C4-2B (cell line): ENCODE measurements around the gene ADAMTS14.

ENCODE experiments used
- H3K27ac ChIP-seq: fragments of 450-650 bp; 2 replicates; pipeline ENCODE4 v1.5.1; 2017
- ZFX ChIP-seq: fragments of 450-650 bp; IDR thresholded peaks from 2 replicates; pipeline ENCODE4 v1.6.1; 2017
- TF ChIP-seq, protein P1 (sequence below): fragments of 450-650 bp; conservative IDR thresholded peaks from 2 replicates; pipeline ENCODE4 v1.5.1; 2017; ENCODE audit warnings: mild to moderate bottlenecking

ADAMTS14 gene

GRCh38 chr10:70749756-70750155 is 77.5 kb downstream of the ADAMTS14 start:
- TF ChIP-seq, protein P1, sequence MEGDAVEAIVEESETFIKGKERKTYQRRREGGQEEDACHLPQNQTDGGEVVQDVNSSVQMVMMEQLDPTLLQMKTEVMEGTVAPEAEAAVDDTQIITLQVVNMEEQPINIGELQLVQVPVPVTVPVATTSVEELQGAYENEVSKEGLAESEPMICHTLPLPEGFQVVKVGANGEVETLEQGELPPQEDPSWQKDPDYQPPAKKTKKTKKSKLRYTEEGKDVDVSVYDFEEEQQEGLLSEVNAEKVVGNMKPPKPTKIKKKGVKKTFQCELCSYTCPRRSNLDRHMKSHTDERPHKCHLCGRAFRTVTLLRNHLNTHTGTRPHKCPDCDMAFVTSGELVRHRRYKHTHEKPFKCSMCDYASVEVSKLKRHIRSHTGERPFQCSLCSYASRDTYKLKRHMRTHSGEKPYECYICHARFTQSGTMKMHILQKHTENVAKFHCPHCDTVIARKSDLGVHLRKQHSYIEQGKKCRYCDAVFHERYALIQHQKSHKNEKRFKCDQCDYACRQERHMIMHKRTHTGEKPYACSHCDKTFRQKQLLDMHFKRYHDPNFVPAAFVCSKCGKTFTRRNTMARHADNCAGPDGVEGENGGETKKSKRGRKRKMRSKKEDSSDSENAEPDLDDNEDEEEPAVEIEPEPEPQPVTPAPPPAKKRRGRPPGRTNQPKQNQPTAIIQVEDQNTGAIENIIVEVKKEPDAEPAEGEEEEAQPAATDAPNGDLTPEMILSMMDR: no peak
- no peak for TF ChIP-seq ZFX

DNA sequence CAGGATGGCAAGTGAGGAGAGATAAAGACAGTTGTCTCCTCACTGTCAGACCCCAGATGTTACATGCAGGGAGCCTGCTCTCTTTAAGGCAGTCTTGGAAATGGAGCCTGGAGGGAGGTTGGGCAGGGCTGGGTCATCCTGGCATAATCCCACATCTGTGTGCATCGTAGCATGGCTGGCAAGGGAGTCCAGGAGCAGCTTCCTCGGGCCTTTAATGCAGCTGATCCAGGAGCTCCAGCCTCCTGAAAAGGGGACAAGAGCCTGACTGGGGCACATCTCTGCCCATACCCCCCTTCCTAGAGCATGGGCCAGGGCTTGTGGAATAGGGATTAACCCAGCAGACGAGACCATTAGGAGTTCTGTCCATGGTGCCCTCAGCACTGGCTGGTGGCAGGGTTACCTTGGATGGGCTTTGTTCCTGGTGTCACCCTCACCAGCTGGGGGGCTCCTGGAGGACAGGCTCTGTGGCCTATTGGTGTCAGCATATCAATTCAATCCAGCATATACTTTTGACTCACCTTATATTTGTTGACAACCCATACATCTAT is 77.9 kb downstream of the ADAMTS14 start:
- no peak overlapping the region for H3K27ac ChIP-seq
- TF ChIP-seq, protein P1: no peak
- TF ChIP-seq ZFX: no peak

More at GRCh38 chr10:70749756-70750155, 77.5 kb downstream of the ADAMTS14 start:
- no peak overlapping the region for H3K27ac ChIP-seq

DNA sequence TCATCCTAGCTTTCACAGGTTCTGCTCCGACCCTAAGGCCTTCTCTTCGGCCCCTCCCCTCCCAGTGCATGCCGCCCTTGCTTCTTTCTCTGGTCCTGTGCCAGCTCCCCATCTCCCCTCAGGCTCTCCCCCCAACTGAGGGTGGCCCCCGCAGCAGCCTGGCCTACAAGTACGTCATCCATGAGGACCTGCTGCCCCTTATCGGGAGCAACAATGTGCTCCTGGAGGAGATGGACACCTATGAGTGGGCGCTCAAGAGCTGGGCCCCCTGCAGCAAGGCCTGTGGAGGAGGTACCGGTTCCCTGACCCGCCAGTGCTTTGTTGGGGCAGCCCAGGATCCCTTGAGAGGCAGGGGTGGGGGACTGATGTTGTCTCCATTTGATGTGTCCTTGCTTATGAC is 79.0 kb downstream of the ADAMTS14 start:
- no peak overlapping the region for H3K27ac ChIP-seq
- TF ChIP-seq, protein P1: no peak
- no peak for TF ChIP-seq ZFX

GRCh38 chr10:70751991-70752390 is 79.7 kb downstream of the ADAMTS14 start:
- no peak overlapping the region for H3K27ac ChIP-seq
- no peak for TF ChIP-seq ZFX
- TF ChIP-seq, protein P1: no peak

DNA sequence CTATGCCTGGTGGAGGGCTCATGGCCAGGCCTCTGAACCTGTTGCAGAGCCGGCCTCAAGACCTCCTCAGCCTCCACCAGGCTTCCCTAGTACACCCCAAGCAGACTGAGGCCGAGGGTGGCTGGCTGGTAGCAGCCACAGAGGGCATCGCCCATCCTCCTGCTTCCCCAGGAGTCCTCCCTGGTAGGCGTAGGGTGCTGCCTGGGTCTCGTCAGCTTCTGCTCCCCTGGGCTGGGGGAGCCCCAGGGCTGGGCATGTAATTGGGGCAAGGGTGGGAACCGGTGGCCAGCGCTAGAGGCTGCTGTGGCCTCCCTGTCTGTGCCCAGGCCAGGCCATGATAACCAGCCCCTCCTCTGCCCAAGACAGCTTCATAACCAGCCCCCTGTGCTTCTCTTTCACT is 80.3 kb downstream of the ADAMTS14 start:
- H3K27ac ChIP-seq: no peak overlapping the region
- TF ChIP-seq, protein P1: no peak
- TF ChIP-seq ZFX: no peak

DNA sequence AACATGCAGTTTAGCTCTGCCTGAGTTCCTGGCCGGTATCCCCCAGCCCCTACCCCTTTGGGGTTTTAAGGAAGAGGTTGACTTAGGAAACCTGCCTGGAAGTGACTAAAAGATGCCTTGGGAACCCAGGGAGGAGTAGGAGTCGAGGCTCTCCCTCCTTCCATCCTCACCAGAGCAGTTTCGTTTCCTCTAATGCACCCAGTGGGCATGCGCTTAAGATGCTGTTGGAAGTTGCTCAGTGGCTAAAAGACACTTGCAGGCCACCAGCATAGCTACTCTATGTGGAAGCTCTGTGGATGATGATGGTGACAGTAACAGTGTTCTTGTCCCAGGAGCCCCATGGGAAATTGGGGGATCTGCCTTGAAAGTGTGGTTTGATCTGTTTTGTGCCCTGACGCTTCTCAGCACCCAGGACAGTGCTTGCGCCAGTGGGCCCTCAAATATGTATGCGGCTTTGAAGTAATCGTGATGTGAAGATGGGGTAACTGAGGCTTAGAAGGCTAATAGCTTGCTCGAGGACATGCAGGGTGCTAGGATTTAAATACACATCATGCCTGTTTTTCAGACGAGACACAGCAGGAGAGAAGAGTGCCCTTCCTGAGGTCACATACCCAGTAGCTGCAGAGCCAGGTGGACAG is 80.8 kb downstream of the ADAMTS14 start:
- TF ChIP-seq, protein P1: no peak
- TF ChIP-seq ZFX: no peak
- no peak overlapping the region for H3K27ac ChIP-seq

GRCh38 chr10:70753841-70754621 is 81.7 kb downstream of the ADAMTS14 start:
- no peak for TF ChIP-seq ZFX
- TF ChIP-seq, protein P1: no peak
- H3K27ac ChIP-seq: no peak overlapping the region
